HG03571 (cell line): ENCODE data around the gene TARBP2.

ENCODE experiments used
- ATAC-seq: cut with Tn5 transposase; IDR thresholded peaks from one replicate; pipeline ENCODE4 v1.9.1; 2021; ENCODE audit not compliant: unreplicated experiment

Gene TARBP2

DNA sequence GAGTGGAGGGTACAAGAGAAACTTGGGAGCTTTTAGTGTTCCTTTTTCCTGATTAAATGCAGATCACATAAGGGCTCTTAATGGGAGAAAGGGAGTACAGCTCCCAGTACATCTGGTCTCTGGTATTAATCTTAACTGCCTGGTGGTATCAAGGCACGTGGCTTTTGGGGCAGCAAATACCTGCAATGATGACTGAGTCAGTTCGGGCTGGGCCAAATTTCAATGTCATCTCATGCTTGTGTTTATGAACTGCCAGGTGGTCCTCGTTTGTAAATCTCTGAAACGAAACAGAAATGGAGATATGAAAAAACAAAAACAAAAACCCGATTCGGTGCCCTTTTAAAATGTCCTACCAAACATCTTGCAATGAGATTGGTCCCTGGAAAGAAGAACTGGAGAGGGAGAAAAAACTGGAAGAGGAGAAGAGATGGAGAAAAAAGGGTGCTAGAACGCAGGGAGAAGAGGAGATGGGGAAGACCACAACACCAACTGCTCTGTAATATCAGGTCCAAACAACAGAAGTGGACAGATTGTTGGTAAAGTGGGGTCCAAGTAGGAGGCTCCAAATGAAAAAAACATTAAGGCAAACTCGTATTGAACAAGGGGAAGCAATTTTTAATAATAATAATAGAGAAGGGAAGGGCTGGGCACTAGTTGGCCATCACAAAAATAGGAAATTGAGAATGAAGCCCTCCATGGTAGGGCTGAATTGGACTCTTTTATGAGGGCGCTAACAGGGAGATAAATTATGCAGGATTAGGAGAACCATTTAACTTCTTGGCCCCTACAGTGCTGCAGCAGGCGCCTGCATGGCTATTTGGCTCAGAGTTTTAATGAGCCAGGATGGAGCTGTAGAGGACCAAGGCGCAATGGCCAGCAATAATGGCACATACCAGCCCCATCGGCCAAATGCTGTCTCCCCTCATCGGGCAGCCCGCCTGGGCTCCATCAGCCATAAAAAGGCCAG lies 51.6 kb downstream of the TARBP2 start:
- ATAC-seq: no peak
